HG03342 (cell line): ENCODE data around the gene HS3ST1.
A peak's percentile ranks its signal among the peaks of the same experiment; 100 is the strongest.

Experiments
- ATAC-seq: cut with Tn5 transposase; IDR thresholded peaks from one replicate; pipeline ENCODE4 v1.9.1; 2021; ENCODE audit warnings: mild to moderate bottlenecking, moderate library complexity; ENCODE audit not compliant: unreplicated experiment

The HS3ST1 gene

GRCh38 chr4:11428231-11428898 lies at the start of gene HS3ST1:
Gene HS3ST1 (minus strand): TSS chr4:11428894. CDS start chr4:11400005, 28,889 bp downstream.
- peak; percentile 13 for ATAC-seq

GRCh38 chr4:11475871-11476270 lies 47.2 kb upstream of the HS3ST1 start:
- no peak for ATAC-seq

- ATAC-seq, result no peak
Observed at GRCh38 chr4:11474146-11474545, 45.5 kb upstream of the HS3ST1 start.

- ATAC-seq, result no peak
Observed at GRCh38 chr4:11472535-11472934, 43.8 kb upstream of the HS3ST1 start.

- peak; percentile 69 for ATAC-seq
Observed at GRCh38 chr4:11471618-11472017, 42.9 kb upstream of the HS3ST1 start.

GRCh38 chr4:11471046-11471441 lies 42.4 kb upstream of the HS3ST1 start:
- no peak for ATAC-seq

GRCh38 chr4:11470438-11471045 lies 41.8 kb upstream of the HS3ST1 start:
- peak; percentile 53 for ATAC-seq

GRCh38 chr4:11469650-11470437 lies 41.1 kb upstream of the HS3ST1 start:
- peak; percentile 57 for ATAC-seq

- ATAC-seq, result no peak
Observed at GRCh38 chr4:11468901-11469300, 40.2 kb upstream of the HS3ST1 start.

- no peak for ATAC-seq
Observed at GRCh38 chr4:11467931-11468330, 39.2 kb upstream of the HS3ST1 start.

GRCh38 chr4:11463707-11464106 lies 35.0 kb upstream of the HS3ST1 start:
- no peak for ATAC-seq

GRCh38 chr4:11456401-11456800 lies 27.7 kb upstream of the HS3ST1 start:
- no peak for ATAC-seq

GRCh38 chr4:11455201-11455835 lies 26.6 kb upstream of the HS3ST1 start:
- no peak for ATAC-seq

- no peak for ATAC-seq
Observed at GRCh38 chr4:11451716-11452115, 23.0 kb upstream of the HS3ST1 start.

GRCh38 chr4:11446155-11446811 lies 17.6 kb upstream of the HS3ST1 start:
- no peak for ATAC-seq

GRCh38 chr4:11441194-11441556 lies 12.5 kb upstream of the HS3ST1 start:
- ATAC-seq, result no peak

GRCh38 chr4:11440481-11441193 lies 11.9 kb upstream of the HS3ST1 start:
- no peak for ATAC-seq

- ATAC-seq, result no peak
Observed at GRCh38 chr4:11439836-11440235, 11.1 kb upstream of the HS3ST1 start.

GRCh38 chr4:11438647-11439046 lies 10.0 kb upstream of the HS3ST1 start:
- no peak for ATAC-seq

GRCh38 chr4:11436673-11437072 lies 8.0 kb upstream of the HS3ST1 start:
- no peak for ATAC-seq
